GM19238 (cell line): ENCODE results near the gene ANKRD50.

Source experiments
- DNase-seq: peaks from one replicate; pipeline ENCODE4 v3.0.0; 2011; ENCODE audit warnings: low spot score; ENCODE audit not compliant: insufficient read length

Gene ANKRD50

GRCh38 chr4:124710015-124710741 is 2.4 kb downstream of the ANKRD50 start:
- no peak for DNase-seq

- DNase-seq = no peak
Observed at GRCh38 chr4:124708517-124709300, 3.8 kb downstream of the ANKRD50 start.

- DNase-seq = no peak
Observed at GRCh38 chr4:124705393-124705792, 7.1 kb downstream of the ANKRD50 start.

- no peak for DNase-seq
Observed at GRCh38 chr4:124703154-124703553, 9.4 kb downstream of the ANKRD50 start.

GRCh38 chr4:124697441-124697840 is 15.1 kb downstream of the ANKRD50 start:
- no peak for DNase-seq

GRCh38 chr4:124696182-124696581 is 16.4 kb downstream of the ANKRD50 start:
- DNase-seq = no peak

- no peak for DNase-seq
Observed at GRCh38 chr4:124694946-124695598, 17.5 kb downstream of the ANKRD50 start.

- no peak for DNase-seq
Observed at GRCh38 chr4:124694306-124694705, 18.2 kb downstream of the ANKRD50 start.

- no peak for DNase-seq
Observed at GRCh38 chr4:124691801-124692200, 20.7 kb downstream of the ANKRD50 start.

GRCh38 chr4:124686279-124686678 is 26.3 kb downstream of the ANKRD50 start:
- DNase-seq = no peak

GRCh38 chr4:124685851-124686250 is 26.7 kb downstream of the ANKRD50 start:
- no peak for DNase-seq

GRCh38 chr4:124684301-124684700 is 28.2 kb downstream of the ANKRD50 start:
- no peak for DNase-seq

GRCh38 chr4:124682384-124682783 is 30.1 kb downstream of the ANKRD50 start:
- DNase-seq = no peak

- DNase-seq = no peak
Observed at GRCh38 chr4:124666496-124666895, 46.0 kb downstream of the ANKRD50 start.

GRCh38 chr4:124658795-124659194 is 53.7 kb downstream of the ANKRD50 start:
- no peak for DNase-seq

GRCh38 chr4:124650614-124651013 is 61.9 kb downstream of the ANKRD50 start:
- no peak for DNase-seq

GRCh38 chr4:124647599-124647998 is 64.9 kb downstream of the ANKRD50 start:
- DNase-seq = no peak

- DNase-seq = no peak
Observed at GRCh38 chr4:124644621-124645020, 67.9 kb downstream of the ANKRD50 start.

- DNase-seq = no peak
Observed at GRCh38 chr4:124642846-124643245, 69.7 kb downstream of the ANKRD50 start.

- DNase-seq = no peak
Observed at GRCh38 chr4:124641715-124642381, 70.7 kb downstream of the ANKRD50 start.

GRCh38 chr4:124640022-124640730 is 72.4 kb downstream of the ANKRD50 start:
- no peak for DNase-seq
